Measurements from ENCODE around the gene FRS3.

Gene FRS3

GRCh38 chr6:41741625-41742490, 37.8 kb downstream of the FRS3 start:
- no peak for DNase-seq (ENCODE audit: low read depth)

GRCh38 chr6:41740366-41741162, 39.1 kb downstream of the FRS3 start:
- no peak for DNase-seq (ENCODE audit: low read depth)

GRCh38 chr6:41739041-41739440, 40.7 kb downstream of the FRS3 start:
- DNase-seq (ENCODE audit: low read depth) = no peak

GRCh38 chr6:41737591-41738130, 42.0 kb downstream of the FRS3 start:
- no peak for DNase-seq (ENCODE audit: low read depth)

GRCh38 chr6:41736800-41737555, 42.7 kb downstream of the FRS3 start:
- no peak for DNase-seq (ENCODE audit: low read depth)

- no peak for DNase-seq (ENCODE audit: low read depth)
Observed at GRCh38 chr6:41736186-41736733, 43.4 kb downstream of the FRS3 start.

GRCh38 chr6:41735427-41736185, 44.1 kb downstream of the FRS3 start, which contains the start of gene TFEB:
Gene TFEB (minus strand): TSS chr6:41735608. CDS start chr6:41691213, 44,395 bp downstream.
- peak; percentile 93 for DNase-seq (ENCODE audit: low read depth)

GRCh38 chr6:41734666-41735426, 44.9 kb downstream of the FRS3 start:
- DNase-seq (ENCODE audit: low read depth) = peak; percentile 79

- peak; percentile 80 for DNase-seq (ENCODE audit: low read depth)
Observed at GRCh38 chr6:41733707-41734665, 45.7 kb downstream of the FRS3 start.

- no peak for DNase-seq (ENCODE audit: low read depth)
Observed at GRCh38 chr6:41733360-41733706, 46.4 kb downstream of the FRS3 start.

GRCh38 chr6:41732591-41733359, 46.9 kb downstream of the FRS3 start:
- DNase-seq (ENCODE audit: low read depth) = no peak

- no peak for DNase-seq (ENCODE audit: low read depth)
Observed at GRCh38 chr6:41732149-41732548, 47.6 kb downstream of the FRS3 start.

GRCh38 chr6:41731561-41732086, 48.1 kb downstream of the FRS3 start:
- no peak for DNase-seq (ENCODE audit: low read depth)

GRCh38 chr6:41730531-41731436, 48.9 kb downstream of the FRS3 start:
- DNase-seq (ENCODE audit: low read depth) = peak; percentile 36

GRCh38 chr6:41729624-41730023, 50.1 kb downstream of the FRS3 start:
- DNase-seq (ENCODE audit: low read depth) = no peak

GRCh38 chr6:41728954-41729353, 50.7 kb downstream of the FRS3 start:
- no peak for DNase-seq (ENCODE audit: low read depth)

Data from ELR (cell line).